Measurements from ENCODE around the gene PELO. TPM values are rescaled to one million over a fixed set of nuclear protein-coding genes. Genes with fewer than 3 reads are reported as not detected.

PELO gene
- total and polyA plus RNA-seq, 2 donors (not counting 3 experiments of a cell fraction or from before 2014, with no cell fraction given) = 8.6 to 13.2 TPM

DNA sequence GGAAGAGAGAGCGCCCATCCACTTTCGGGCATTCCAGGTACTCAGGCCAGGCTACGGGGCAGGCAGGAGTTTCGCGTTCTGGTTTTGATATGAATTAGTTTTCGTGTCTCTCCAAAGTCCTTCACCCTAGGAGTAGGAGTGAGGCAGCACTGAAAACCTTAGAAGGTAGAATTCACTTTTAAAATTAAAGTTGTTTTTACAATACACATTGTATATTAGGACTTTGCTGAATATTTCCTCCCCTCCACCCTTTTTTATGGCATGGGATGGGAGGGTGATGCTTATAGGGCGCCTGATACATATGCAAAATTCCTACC is 747 bp downstream of the PELO start:
- no peak for FAIRE-seq
- H3K36me3 ChIP-seq (ENCODE audit: control insufficient read depth in 2 of 2, extremely low read depth in 1 of 2, insufficient read depth in 2 of 2, low read length in 2 of 2) = no peaks in the 10 kb centered on the region
- peak overlapping the region; percentile 35 to 80 (median 62) for H3K4me3 ChIP-seq (replicated peaks in 1 of 3; ENCODE audit: insufficient read depth in 1 of 3, low read depth in 1 of 3, low read length in 3 of 3)
- H3K27me3 ChIP-seq (ENCODE audit: control insufficient read depth in 2 of 2, insufficient read depth in 2 of 2, low read length in 2 of 2) = no peaks in the 10 kb centered on the region
- H2AFZ ChIP-seq (ENCODE audit: low read depth, low read length) = peak overlapping the region; percentile 91
- intact Hi-C loops (cut with micrococcal nuclease) = loop anchor here (1.0 to 5.0 kb wide), 5 partner anchors 11 to 127 kb away; no protein-coding TSS in a partner anchor
- H3K9me3 ChIP-seq (replicated peaks; ENCODE audit: control insufficient read depth, insufficient read depth, low read length) = no peaks in the 10 kb centered on the region
- H3K27ac ChIP-seq (ENCODE audit: insufficient read depth, low read depth, low read length) = no peak overlapping the region
- DNase-seq (ENCODE audit: low read depth, low spot score) = no peak
- dilution Hi-C loops (cut with MboI; ENCODE audit: extremely low pct_ligation_motif_present, low sequenced_read_pairs) = no loop called here
- ChIA-PET CTCF (interaction anchor here (0.8 to 1.9 kb wide), 7 partner anchors 11 to 189 kb away, joined by 3 to 20 read pairs (median 8); no protein-coding TSS in a partner anchor), POLR2A (interaction anchor here (0.6 kb wide), 1 partner anchor 61 kb away, joined by 3 read pairs; no protein-coding TSS in a partner anchor)
- no peaks in the 10 kb centered on the region for H4K20me1 ChIP-seq (replicated peaks; ENCODE audit: control insufficient read depth, extremely low read depth, insufficient read depth, low read length)
- no peaks in the 10 kb centered on the region for H3K79me2 ChIP-seq (ENCODE audit: control insufficient read depth, insufficient read depth, low read length)
- TF ChIP-seq EZH2 (IDR thresholded peaks at IDR 0.05; ENCODE audit: borderline replicate concordance, low read depth, low read length, severe bottlenecking) = no peak
- TF ChIP-seq MYC (IDR thresholded peaks at IDR 0.05; ENCODE audit: low read depth, low read length) = no peak
- no peak for TF ChIP-seq POLR2A (IDR thresholded peaks at IDR 0.05; ENCODE audit: low read depth, low read length)
- TF ChIP-seq FOS (IDR thresholded peaks at IDR 0.05; ENCODE audit: borderline replicate concordance, insufficient read depth, low read length) = no peak
- TF ChIP-seq JUN (IDR thresholded peaks at IDR 0.05; ENCODE audit: borderline replicate concordance, insufficient read depth, insufficient read length, low read depth) = no peak
- TF ChIP-seq, protein P1, sequence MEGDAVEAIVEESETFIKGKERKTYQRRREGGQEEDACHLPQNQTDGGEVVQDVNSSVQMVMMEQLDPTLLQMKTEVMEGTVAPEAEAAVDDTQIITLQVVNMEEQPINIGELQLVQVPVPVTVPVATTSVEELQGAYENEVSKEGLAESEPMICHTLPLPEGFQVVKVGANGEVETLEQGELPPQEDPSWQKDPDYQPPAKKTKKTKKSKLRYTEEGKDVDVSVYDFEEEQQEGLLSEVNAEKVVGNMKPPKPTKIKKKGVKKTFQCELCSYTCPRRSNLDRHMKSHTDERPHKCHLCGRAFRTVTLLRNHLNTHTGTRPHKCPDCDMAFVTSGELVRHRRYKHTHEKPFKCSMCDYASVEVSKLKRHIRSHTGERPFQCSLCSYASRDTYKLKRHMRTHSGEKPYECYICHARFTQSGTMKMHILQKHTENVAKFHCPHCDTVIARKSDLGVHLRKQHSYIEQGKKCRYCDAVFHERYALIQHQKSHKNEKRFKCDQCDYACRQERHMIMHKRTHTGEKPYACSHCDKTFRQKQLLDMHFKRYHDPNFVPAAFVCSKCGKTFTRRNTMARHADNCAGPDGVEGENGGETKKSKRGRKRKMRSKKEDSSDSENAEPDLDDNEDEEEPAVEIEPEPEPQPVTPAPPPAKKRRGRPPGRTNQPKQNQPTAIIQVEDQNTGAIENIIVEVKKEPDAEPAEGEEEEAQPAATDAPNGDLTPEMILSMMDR (IDR thresholded peaks at IDR 0.05; ENCODE audit: extremely low read depth in 1 of 2, insufficient read depth in 1 of 2, low read depth in 1 of 2, low read length in 2 of 2) = no peak
- TF ChIP-seq, protein P2, sequence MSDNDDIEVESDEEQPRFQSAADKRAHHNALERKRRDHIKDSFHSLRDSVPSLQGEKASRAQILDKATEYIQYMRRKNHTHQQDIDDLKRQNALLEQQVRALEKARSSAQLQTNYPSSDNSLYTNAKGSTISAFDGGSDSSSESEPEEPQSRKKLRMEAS (IDR thresholded peaks at IDR 0.05; ENCODE audit: insufficient read depth, insufficient read length) = no peak
- TF ChIP-seq POLR2AphosphoS5 (IDR thresholded peaks at IDR 0.05; ENCODE audit: insufficient read depth, low read depth, low read length) = no peak
- TF ChIP-seq GATA2 (IDR thresholded peaks at IDR 0.05; ENCODE audit: insufficient read depth, insufficient read length, low read depth, low read length) = no peak
- peaks cover 11% of the 10 kb centered on the region for H3K4me1 ChIP-seq (ENCODE audit: control insufficient read depth, extremely low read depth, insufficient read depth, low read length)
- peak overlapping the region; percentile 56 for H3K9ac ChIP-seq (replicated peaks; ENCODE audit: extremely low read depth, insufficient read depth, low read length)
- H3K4me2 ChIP-seq (ENCODE audit: insufficient read depth, low read length) = peak overlapping the region; percentile 88
- no TSS peak for BruUV-seq (replicated peaks)
- H3K9me1 ChIP-seq (replicated peaks; ENCODE audit: control insufficient read depth, extremely low read depth, insufficient read depth, low read length) = no peaks in the 10 kb centered on the region

Data from endothelial cell of umbilical vein (primary cell).